GM23338 (cell line): ENCODE results near the gene CTXN3. TPM values are rescaled to one million over a fixed set of nuclear protein-coding genes. Genes with fewer than 3 reads are reported as not detected.

Experiments used
- ATAC-seq: fragments of 200-7000 bp; cut with Tn5 transposase; 3 replicates; pipeline ENCODE4 v1.9.1; 2020
- DNase-seq: peaks from one replicate; pipeline ENCODE4 v3.0.0-alpha.2; 2015; ENCODE audit warnings: low spot score
- H2AFZ ChIP-seq: fragments of 200-600 bp; sonication (generic); 2 replicates; pipeline ENCODE4 v1.8.0; 2016; ENCODE audit warnings: antibody characterized with exemption, mild to moderate bottlenecking, moderate library complexity
- H3F3A ChIP-seq: fragments of 200-600 bp; sonication (generic); replicated peaks from 2 replicates; pipeline ENCODE4 v1.8.0; 2017; ENCODE audit warnings: antibody characterized with exemption, mixed run types, low read depth
- H3K27ac ChIP-seq: fragments of 200-600 bp; sonication (generic); 2 replicates; pipeline ENCODE4 v1.6.1; 2016; ENCODE audit warnings: low read depth
- H3K27me3 ChIP-seq: fragments of 200-600 bp; sonication (generic); 2 replicates; pipeline ENCODE4 v1.8.0; 2016; ENCODE audit warnings: mild to moderate bottlenecking, mixed run types, moderate library complexity; ENCODE audit not compliant: insufficient read depth
- H3K36me3 ChIP-seq: fragments of 200-600 bp; sonication (generic); 2 replicates; pipeline ENCODE4 v1.8.0; 2016; ENCODE audit warnings: mild to moderate bottlenecking; ENCODE audit not compliant: insufficient read depth
- H3K4me1 ChIP-seq: fragments of 200-600 bp; sonication (generic); 2 replicates; pipeline ENCODE4 v1.8.0; 2016; ENCODE audit warnings: mild to moderate bottlenecking, moderate library complexity; ENCODE audit not compliant: insufficient read depth
- H3K4me2 ChIP-seq: fragments of 200-600 bp; sonication (generic); 2 replicates; pipeline ENCODE4 v1.7.1; 2017; ENCODE audit warnings: mixed run types
- H3K4me3 ChIP-seq: fragments of 200-600 bp; sonication (generic); 2 replicates; pipeline ENCODE4 v1.6.1; 2016; ENCODE audit warnings: mixed run types
- H3K79me2 ChIP-seq: fragments of 200-600 bp; sonication (generic); replicated peaks from 2 replicates; pipeline ENCODE4 v1.8.0; 2017; ENCODE audit warnings: mild to moderate bottlenecking; ENCODE audit not compliant: insufficient read depth
- H3K9me2 ChIP-seq: fragments of 200-600 bp; sonication (generic); 2 replicates; pipeline ENCODE4 v1.8.0; 2017; ENCODE audit not compliant: insufficient read depth
- H4K20me1 ChIP-seq: fragments of 200-600 bp; sonication (generic); replicated peaks from 2 replicates; pipeline ENCODE4 v1.8.0; 2017; ENCODE audit warnings: mild to moderate bottlenecking; ENCODE audit not compliant: insufficient read depth
- H3K27ac Mint-ChIP-seq: 2 replicates; pipeline ENCODE4 v1.8.0; 2020; ENCODE audit warnings: inconsistent platforms, mild to moderate bottlenecking, moderate library complexity, mixed read lengths
- H3K27me3 Mint-ChIP-seq: 3 replicates; pipeline ENCODE4 v1.8.0; 2022; ENCODE audit warnings: low read depth, mild to moderate bottlenecking, moderate library complexity, mixed read lengths, inconsistent platforms; ENCODE audit not compliant: insufficient read depth, poor library complexity
- H3K36me3 Mint-ChIP-seq: 3 replicates; pipeline ENCODE4 v1.8.0; 2021; ENCODE audit warnings: low read depth, mild to moderate bottlenecking, inconsistent platforms, moderate library complexity, mixed read lengths
- H3K4me1 Mint-ChIP-seq: 3 replicates; pipeline ENCODE4 v1.8.0; 2020; ENCODE audit warnings: mild to moderate bottlenecking, inconsistent platforms, mixed read lengths
- H3K4me3 Mint-ChIP-seq: 3 replicates; pipeline ENCODE4 v1.8.0; 2021; ENCODE audit warnings: moderate library complexity, mild to moderate bottlenecking, inconsistent platforms, mixed read lengths
- H3K9me3 Mint-ChIP-seq: 3 replicates; pipeline ENCODE4 v1.8.0; 2020; ENCODE audit warnings: moderate library complexity, mild to moderate bottlenecking, inconsistent platforms, mixed read lengths
- CREB1 ChIP-seq: fragments of 250-450 bp; sonication (Bioruptor Pico); IDR thresholded peaks from 2 replicates; pipeline ENCODE4 v1.5.0; 2020; ENCODE audit warnings: low read depth, mild to moderate bottlenecking, moderate library complexity
- CTCF ChIP-seq, 2 experiments: fragments of 200-600 bp in 1 of 2; sonication (generic) in 1 of 2; conservative IDR thresholded peaks; 2 replicates each; pipeline versions ENCODE4 v1.5.1 to v1.6.1; 2016 to 2017; ENCODE audit warnings: antibody characterized with exemption in 2 of 2, low read depth in 2 of 2, mild to moderate bottlenecking in 2 of 2, moderate library complexity in 1 of 2
- EZH2 ChIP-seq: fragments of 200-600 bp; sonication (generic); IDR thresholded peaks from one replicate; pipeline ENCODE4 v1.8.0; 2017; ENCODE audit warnings: antibody characterized with exemption, mild to moderate bottlenecking, low read depth; ENCODE audit not compliant: unreplicated experiment
- EZH2phosphoT487 ChIP-seq: fragments of 200-600 bp; sonication (generic); IDR thresholded peaks from one replicate; pipeline ENCODE4 v1.8.1; 2018; ENCODE audit warnings: antibody characterized with exemption; ENCODE audit not compliant: unreplicated experiment
- JUNB ChIP-seq: IDR thresholded peaks from one replicate; pipeline ENCODE4 v1.6.1; 2016; ENCODE audit warnings: antibody characterized with exemption; ENCODE audit not compliant: unreplicated experiment
- NANOG ChIP-seq: IDR thresholded peaks from 2 replicates; pipeline ENCODE4 v1.6.1; 2016; ENCODE audit warnings: antibody characterized with exemption, borderline replicate concordance
- POLR2AphosphoS5 ChIP-seq: IDR thresholded peaks from 2 replicates; pipeline ENCODE4 v1.6.1; 2016; ENCODE audit warnings: antibody characterized with exemption, low read depth
- REST ChIP-seq: IDR thresholded peaks from one replicate; pipeline ENCODE4 v1.6.1; 2018; ENCODE audit warnings: antibody characterized with exemption; ENCODE audit not compliant: unreplicated experiment
- STAT1 ChIP-seq: IDR thresholded peaks from one replicate; pipeline ENCODE4 v1.6.1; 2016; ENCODE audit warnings: antibody characterized with exemption; ENCODE audit not compliant: unreplicated experiment
- ZNF114 ChIP-seq: fragments of 250-450 bp; sonication (Bioruptor Pico); IDR thresholded peaks from 2 replicates; pipeline ENCODE4 v1.5.0; 2020; ENCODE audit warnings: mild to moderate bottlenecking, moderate library complexity
- ZNF331 ChIP-seq: fragments of 250-450 bp; sonication (Bioruptor Pico); IDR thresholded peaks from 2 replicates; pipeline ENCODE4 v1.5.0; 2020; ENCODE audit warnings: low read depth, mild to moderate bottlenecking, moderate library complexity
- polyA plus RNA-seq: library from polyadenylated mRNA; unstranded; fragments of >200 nt; fragmentation: Nextera tagmentation; extraction: Ambion mirVana; gene quantifications from 2 replicates; pipeline ENCODE4 v1.2.1, GENCODE V29; 2016
- total RNA-seq: library from RNA; depleted of rRNA; stranded (reverse); fragments of >200 nt; shearing (Covaris generic); gene quantifications from 2 replicates; pipeline ENCODE4 v1.2.3, GENCODE V29; 2014
- TF ChIP-seq, protein P1 (sequence below): fragments of 250-450 bp; sonication (Bioruptor Pico); IDR thresholded peaks from 2 replicates; pipeline ENCODE4 v1.5.0; 2020; ENCODE audit warnings: mild to moderate bottlenecking, moderate library complexity
- TF ChIP-seq, protein P2 (sequence below): IDR thresholded peaks from 2 replicates; pipeline ENCODE4 v1.6.1; 2016; ENCODE audit warnings: antibody characterized with exemption

Gene CTXN3
- total and polyA plus RNA-seq, 2 experiments from 2014 or later = not detected

DNA sequence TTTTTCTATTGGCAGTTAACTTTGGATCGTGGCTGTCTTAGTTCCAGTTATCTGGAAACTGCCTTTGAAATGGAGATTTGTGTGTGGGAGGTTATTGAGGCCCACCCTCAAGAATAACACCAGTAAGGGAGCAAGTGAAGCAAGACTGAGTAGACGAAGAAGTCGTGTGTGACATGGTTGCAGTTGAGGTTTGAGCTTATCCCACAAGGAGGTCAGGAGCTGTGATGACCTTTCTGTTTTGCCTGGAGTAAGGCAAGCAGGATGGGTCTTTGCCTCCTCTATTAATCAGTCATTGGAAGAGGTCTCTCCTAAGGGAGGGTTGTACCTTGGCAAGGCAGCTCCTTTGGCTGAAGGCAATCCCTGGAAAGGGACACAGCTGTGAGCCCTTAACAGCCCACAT is 49.6 kb upstream of the CTXN3 start (continued):
- TF ChIP-seq, protein P1, sequence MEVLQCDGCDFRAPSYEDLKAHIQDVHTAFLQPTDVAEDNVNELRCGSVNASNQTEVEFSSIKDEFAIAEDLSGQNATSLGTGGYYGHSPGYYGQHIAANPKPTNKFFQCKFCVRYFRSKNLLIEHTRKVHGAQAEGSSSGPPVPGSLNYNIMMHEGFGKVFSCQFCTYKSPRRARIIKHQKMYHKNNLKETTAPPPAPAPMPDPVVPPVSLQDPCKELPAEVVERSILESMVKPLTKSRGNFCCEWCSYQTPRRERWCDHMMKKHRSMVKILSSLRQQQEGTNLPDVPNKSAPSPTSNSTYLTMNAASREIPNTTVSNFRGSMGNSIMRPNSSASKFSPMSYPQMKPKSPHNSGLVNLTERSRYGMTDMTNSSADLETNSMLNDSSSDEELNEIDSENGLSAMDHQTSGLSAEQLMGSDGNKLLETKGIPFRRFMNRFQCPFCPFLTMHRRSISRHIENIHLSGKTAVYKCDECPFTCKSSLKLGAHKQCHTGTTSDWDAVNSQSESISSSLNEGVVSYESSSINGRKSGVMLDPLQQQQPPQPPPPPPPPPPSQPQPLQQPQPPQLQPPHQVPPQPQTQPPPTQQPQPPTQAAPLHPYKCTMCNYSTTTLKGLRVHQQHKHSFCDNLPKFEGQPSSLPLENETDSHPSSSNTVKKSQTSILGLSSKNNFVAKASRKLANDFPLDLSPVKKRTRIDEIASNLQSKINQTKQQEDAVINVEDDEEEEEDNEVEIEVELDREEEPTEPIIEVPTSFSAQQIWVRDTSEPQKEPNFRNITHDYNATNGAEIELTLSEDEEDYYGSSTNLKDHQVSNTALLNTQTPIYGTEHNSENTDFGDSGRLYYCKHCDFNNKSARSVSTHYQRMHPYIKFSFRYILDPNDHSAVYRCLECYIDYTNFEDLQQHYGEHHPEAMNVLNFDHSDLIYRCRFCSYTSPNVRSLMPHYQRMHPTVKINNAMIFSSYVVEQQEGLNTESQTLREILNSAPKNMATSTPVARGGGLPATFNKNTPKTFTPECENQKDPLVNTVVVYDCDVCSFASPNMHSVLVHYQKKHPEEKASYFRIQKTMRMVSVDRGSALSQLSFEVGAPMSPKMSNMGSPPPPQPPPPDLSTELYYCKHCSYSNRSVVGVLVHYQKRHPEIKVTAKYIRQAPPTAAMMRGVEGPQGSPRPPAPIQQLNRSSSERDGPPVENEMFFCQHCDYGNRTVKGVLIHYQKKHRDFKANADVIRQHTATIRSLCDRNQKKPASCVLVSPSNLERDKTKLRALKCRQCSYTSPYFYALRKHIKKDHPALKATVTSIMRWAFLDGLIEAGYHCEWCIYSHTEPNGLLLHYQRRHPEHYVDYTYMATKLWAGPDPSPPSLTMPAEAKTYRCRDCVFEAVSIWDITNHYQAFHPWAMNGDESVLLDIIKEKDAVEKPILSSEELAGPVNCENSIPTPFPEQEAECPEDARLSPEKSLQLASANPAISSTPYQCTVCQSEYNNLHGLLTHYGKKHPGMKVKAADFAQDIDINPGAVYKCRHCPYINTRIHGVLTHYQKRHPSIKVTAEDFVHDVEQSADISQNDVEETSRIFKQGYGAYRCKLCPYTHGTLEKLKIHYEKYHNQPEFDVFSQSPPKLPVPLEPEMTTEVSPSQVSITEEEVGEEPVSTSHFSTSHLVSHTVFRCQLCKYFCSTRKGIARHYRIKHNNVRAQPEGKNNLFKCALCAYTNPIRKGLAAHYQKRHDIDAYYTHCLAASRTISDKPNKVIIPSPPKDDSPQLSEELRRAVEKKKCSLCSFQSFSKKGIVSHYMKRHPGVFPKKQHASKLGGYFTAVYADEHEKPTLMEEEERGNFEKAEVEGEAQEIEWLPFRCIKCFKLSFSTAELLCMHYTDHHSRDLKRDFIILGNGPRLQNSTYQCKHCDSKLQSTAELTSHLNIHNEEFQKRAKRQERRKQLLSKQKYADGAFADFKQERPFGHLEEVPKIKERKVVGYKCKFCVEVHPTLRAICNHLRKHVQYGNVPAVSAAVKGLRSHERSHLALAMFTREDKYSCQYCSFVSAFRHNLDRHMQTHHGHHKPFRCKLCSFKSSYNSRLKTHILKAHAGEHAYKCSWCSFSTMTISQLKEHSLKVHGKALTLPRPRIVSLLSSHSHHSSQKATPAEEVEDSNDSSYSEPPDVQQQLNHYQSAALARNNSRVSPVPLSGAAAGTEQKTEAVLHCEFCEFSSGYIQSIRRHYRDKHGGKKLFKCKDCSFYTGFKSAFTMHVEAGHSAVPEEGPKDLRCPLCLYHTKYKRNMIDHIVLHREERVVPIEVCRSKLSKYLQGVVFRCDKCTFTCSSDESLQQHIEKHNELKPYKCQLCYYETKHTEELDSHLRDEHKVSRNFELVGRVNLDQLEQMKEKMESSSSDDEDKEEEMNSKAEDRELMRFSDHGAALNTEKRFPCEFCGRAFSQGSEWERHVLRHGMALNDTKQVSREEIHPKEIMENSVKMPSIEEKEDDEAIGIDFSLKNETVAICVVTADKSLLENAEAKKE (CRISPR knock-in tag) = no peak
- no peak for TF ChIP-seq EZH2

- no peak overlapping the region for H3K4me3 Mint-ChIP-seq
Measured at GRCh38 chr5:127599847-127600246, 49.0 kb upstream of the CTXN3 start.

More at GRCh38 chr5:127599847-127600246, 49.0 kb upstream of the CTXN3 start:
- Histone ChIP-seq H4K20me1 (no peaks in the 10 kb centered on the region), H2AFZ (no peak overlapping the region), H3K27me3 (no peaks in the 10 kb centered on the region), H3K9me2 (peaks cover 7% of the 10 kb centered on the region; the same call in 1 of the 2 replicates), H3K4me1 (peaks cover 9% of the 10 kb centered on the region), H3K4me2 (no peak overlapping the region), H3F3A (no peaks in the 10 kb centered on the region), H3K79me2 (no peaks in the 10 kb centered on the region), H3K27ac (no peak overlapping the region), H3K36me3 (no peaks in the 10 kb centered on the region), H3K4me3 (no peak overlapping the region)
- Mint-ChIP-seq H3K9me3 (no peaks in the 10 kb centered on the region), H3K27ac (no peak overlapping the region), H3K27me3 (peaks cover 5% of the 10 kb centered on the region), H3K36me3 (no peaks in the 10 kb centered on the region), H3K4me1 (peaks cover 21% of the 10 kb centered on the region)
- ATAC-seq = no peak
- no peak for DNase-seq
- TF ChIP-seq POLR2AphosphoS5 = no peak
- TF ChIP-seq NANOG = no peak
- TF ChIP-seq, protein P2, sequence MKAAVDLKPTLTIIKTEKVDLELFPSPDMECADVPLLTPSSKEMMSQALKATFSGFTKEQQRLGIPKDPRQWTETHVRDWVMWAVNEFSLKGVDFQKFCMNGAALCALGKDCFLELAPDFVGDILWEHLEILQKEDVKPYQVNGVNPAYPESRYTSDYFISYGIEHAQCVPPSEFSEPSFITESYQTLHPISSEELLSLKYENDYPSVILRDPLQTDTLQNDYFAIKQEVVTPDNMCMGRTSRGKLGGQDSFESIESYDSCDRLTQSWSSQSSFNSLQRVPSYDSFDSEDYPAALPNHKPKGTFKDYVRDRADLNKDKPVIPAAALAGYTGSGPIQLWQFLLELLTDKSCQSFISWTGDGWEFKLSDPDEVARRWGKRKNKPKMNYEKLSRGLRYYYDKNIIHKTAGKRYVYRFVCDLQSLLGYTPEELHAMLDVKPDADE = no peak
- TF ChIP-seq EZH2phosphoT487 = no peak
- no peak for TF ChIP-seq EZH2
- TF ChIP-seq ZNF331 (CRISPR knock-in tag) = no peak
- no peak for TF ChIP-seq CTCF (conservative IDR thresholded peaks at IDR 0.05; ENCODE audit: low read depth in 2 of 2)
- TF ChIP-seq CREB1 (CRISPR knock-in tag) = no peak
- TF ChIP-seq ZNF114 (CRISPR knock-in tag) = no peak
- TF ChIP-seq REST = no peak
- TF ChIP-seq STAT1 = no peak
- no peak for TF ChIP-seq JUNB
